ENCODE results near the gene TBC1D32.
A peak's percentile ranks its signal among the peaks of the same experiment; 100 is the strongest.
"Not testable (repeated sequence)": the region's sequence is repeated elsewhere in the genome, so short reads cannot be mapped to it uniquely, and the experiment has no call there.

The TBC1D32 gene

GRCh38 chr6:121319112-121319553 is 15.1 kb downstream of the TBC1D32 start:
- no peak for DNase-seq

- no peak for DNase-seq
Measured at GRCh38 chr6:121314381-121315112, 19.7 kb downstream of the TBC1D32 start.

GRCh38 chr6:121311814-121312213 is 22.5 kb downstream of the TBC1D32 start:
- DNase-seq, result not testable (repeated sequence)

- no peak for DNase-seq
Measured at GRCh38 chr6:121310495-121310894, 23.8 kb downstream of the TBC1D32 start.

- no peak for DNase-seq
Measured at GRCh38 chr6:121309768-121310469, 24.4 kb downstream of the TBC1D32 start.

- DNase-seq, result peak; percentile 21
Measured at GRCh38 chr6:121305957-121306607, 28.2 kb downstream of the TBC1D32 start.

- DNase-seq, result no peak
Measured at GRCh38 chr6:121302882-121303281, 31.4 kb downstream of the TBC1D32 start.

- not testable (repeated sequence) for DNase-seq
Measured at GRCh38 chr6:121301156-121301555, 33.1 kb downstream of the TBC1D32 start.

- peak; percentile 76 for DNase-seq
Measured at GRCh38 chr6:121297694-121298093, 36.6 kb downstream of the TBC1D32 start.

GRCh38 chr6:121285041-121285440 is 49.2 kb downstream of the TBC1D32 start:
- no peak for DNase-seq

GRCh38 chr6:121274666-121275295 is 59.5 kb downstream of the TBC1D32 start:
- no peak for DNase-seq

- DNase-seq, result no peak
Measured at GRCh38 chr6:121263742-121264141, 70.5 kb downstream of the TBC1D32 start.

GRCh38 chr6:121260651-121261102 is 73.6 kb downstream of the TBC1D32 start:
- no peak for DNase-seq

- DNase-seq, result no peak
Measured at GRCh38 chr6:121247386-121247785, 86.9 kb downstream of the TBC1D32 start.

GRCh38 chr6:121242386-121242785 is 91.9 kb downstream of the TBC1D32 start:
- DNase-seq, result no peak

GRCh38 chr6:121237859-121238258 is 96.4 kb downstream of the TBC1D32 start:
- no peak for DNase-seq

GRCh38 chr6:121236984-121237383 is 97.3 kb downstream of the TBC1D32 start:
- DNase-seq, result no peak

- DNase-seq, result no peak
Measured at GRCh38 chr6:121235386-121235785, 98.9 kb downstream of the TBC1D32 start.

- DNase-seq, result no peak
Measured at GRCh38 chr6:121223930-121224329, 110.3 kb downstream of the TBC1D32 start.

GRCh38 chr6:121223212-121223611 is 111.1 kb downstream of the TBC1D32 start:
- DNase-seq, result no peak

GRCh38 chr6:121222656-121223055 is 111.6 kb downstream of the TBC1D32 start:
- DNase-seq, result no peak

- no peak for DNase-seq
Measured at GRCh38 chr6:121216928-121217327, 117.4 kb downstream of the TBC1D32 start.

GRCh38 chr6:121213341-121213740 is 120.9 kb downstream of the TBC1D32 start:
- DNase-seq, result not testable (repeated sequence)

Measured in GF-D8 (cell line).